VCaP (cell line): ENCODE measurements around the gene OSBPL10.

Source experiments
- H3K27ac ChIP-seq: fragments of 450-650 bp; 2 replicates; pipeline ENCODE4 v1.5.1; 2017
- CTCF ChIP-seq: fragments of 450-650 bp; conservative IDR thresholded peaks from 2 replicates; pipeline ENCODE4 v1.5.1; 2017; ENCODE audit warnings: mild to moderate bottlenecking, moderate library complexity

Gene OSBPL10

GRCh38 chr3:31841515-31841914 lies 139.5 kb downstream of the OSBPL10 start:
- H3K27ac ChIP-seq, result no peak overlapping the region
- no peak for TF ChIP-seq CTCF

- H3K27ac ChIP-seq, result no peak overlapping the region
- no peak for TF ChIP-seq CTCF
Measured at GRCh38 chr3:31840252-31840651, 140.8 kb downstream of the OSBPL10 start.

- H3K27ac ChIP-seq, result no peak overlapping the region
- no peak for TF ChIP-seq CTCF
Measured at GRCh38 chr3:31839144-31839917, 141.7 kb downstream of the OSBPL10 start.

- TF ChIP-seq CTCF, result no peak
- no peak overlapping the region for H3K27ac ChIP-seq
Measured at GRCh38 chr3:31836131-31837075, 144.7 kb downstream of the OSBPL10 start.

GRCh38 chr3:31833391-31834190 lies 147.5 kb downstream of the OSBPL10 start:
- no peak overlapping the region for H3K27ac ChIP-seq
- TF ChIP-seq CTCF, result no peak

GRCh38 chr3:31832551-31832950 lies 148.5 kb downstream of the OSBPL10 start:
- no peak overlapping the region for H3K27ac ChIP-seq
- TF ChIP-seq CTCF, result no peak
